Activated CD4-positive, alpha-beta T cell treated with anti-CD3 and anti-CD28 coated beads, Interleukin-2, amount 50 U/mL, for 16 hours (primary cell): ENCODE data around the gene SAMD4A.

ENCODE experiments used
- DNase-seq: peaks from one replicate; pipeline ENCODE4 v3.0.0-alpha.2; 2020

The SAMD4A gene

DNA sequence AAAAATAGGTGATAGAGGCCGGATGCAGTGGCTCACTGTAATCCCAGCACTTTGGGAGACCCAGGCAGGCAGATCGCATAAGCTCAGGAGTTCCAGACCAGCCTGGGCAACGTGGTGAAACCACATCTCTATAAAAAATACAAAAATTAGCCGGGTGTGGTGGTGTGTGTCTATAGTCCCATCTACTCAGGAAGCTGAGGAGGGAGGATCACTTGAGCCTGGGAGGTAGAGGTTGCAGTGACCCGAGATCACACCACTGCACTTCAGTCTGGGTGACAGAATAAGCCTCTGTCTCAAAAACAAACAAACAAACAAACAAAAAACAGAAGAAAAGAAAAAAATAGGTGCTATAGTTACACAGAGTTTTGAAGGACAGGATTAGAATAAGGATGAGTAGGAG lies 142.1 kb downstream of the SAMD4A start:
- DNase-seq = no peak

DNA sequence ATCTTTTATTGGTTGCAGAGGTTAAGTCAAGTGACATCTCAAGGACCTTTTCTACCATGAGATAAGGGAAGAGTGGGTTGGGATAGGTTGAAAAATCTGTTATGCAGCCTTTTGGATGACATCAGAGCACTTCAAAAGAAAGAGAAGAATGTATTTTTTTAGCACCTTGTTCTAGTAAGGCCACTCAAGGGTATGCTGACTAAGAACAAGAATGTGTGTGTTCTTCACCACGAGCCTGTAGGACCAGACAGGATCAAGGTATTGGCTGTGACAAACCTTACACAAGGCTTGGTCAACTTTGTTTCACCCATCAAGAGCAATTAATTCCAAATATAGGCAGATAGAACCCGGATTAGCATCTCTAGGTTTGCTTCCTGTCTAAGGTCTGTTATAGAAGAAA lies 142.5 kb downstream of the SAMD4A start:
- peak; percentile 75 for DNase-seq

DNA sequence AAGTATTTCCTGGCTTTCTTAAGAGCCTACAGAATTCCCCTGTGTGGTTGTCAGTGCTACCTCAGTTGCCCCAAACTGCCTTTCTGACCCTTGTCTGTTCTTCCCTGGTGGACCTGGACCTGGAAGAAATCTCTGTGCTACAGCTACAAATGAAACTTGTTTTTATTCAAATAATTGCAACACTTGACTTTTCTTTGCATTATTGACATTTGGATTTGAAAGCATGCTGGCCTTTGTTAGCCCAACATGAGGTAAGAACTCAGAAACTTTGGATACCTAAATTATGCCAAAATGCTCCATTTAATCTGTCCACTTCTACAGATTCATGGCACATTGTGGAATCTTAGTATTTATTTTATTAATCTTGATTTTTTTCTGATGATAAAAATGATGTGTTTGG lies 142.9 kb downstream of the SAMD4A start:
- DNase-seq = no peak

DNA sequence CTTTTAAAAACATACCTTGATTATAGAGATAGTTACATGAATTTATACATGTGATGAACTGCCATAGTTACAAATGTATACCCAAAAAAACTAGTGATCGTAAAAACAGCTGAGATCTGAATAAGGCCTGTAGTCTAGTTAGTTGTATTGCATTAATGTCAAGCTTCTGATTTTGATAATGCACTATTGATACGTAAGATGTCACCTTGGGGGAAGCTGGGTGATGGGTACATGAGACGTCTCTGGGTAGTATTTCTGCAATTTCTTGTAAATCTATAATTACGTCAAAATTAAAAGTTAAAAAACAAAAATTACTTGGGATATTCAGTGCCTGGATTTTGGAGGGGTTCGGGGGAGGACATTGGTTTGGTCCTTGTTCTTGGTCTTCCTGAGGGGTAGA lies 144.4 kb downstream of the SAMD4A start:
- DNase-seq = no peak

DNA sequence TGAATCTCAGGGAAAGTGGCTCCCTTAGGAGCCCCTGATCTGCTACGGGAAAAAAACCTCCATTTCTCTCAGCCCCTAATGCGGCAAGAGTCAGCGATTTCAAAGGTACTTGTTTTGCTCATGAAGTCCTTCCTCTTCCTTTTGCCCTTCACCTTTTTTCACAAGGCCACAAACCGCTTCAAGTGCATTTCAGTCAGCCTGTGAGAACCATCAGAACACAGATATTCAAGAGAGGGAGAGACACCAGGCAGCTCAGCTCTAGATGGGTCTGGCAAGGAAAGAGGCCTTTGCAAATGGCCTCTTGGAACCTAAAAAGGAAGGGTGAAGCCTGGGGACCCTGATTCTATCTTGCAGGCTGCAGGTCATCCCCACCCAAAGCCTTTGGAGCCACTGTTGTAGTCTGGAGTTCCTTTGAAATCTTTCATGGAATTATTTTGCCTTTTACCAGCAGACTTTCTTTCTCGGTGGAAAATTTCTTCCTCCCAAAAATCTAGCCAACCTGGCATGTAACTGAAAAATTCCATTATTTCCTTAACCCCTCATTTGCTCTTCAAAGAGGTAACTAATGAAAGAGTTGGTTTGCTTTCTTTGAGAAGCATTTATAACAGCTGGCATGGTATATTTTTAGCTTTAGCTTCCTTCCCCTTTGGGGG lies 145.0 kb downstream of the SAMD4A start:
- no peak for DNase-seq

DNA sequence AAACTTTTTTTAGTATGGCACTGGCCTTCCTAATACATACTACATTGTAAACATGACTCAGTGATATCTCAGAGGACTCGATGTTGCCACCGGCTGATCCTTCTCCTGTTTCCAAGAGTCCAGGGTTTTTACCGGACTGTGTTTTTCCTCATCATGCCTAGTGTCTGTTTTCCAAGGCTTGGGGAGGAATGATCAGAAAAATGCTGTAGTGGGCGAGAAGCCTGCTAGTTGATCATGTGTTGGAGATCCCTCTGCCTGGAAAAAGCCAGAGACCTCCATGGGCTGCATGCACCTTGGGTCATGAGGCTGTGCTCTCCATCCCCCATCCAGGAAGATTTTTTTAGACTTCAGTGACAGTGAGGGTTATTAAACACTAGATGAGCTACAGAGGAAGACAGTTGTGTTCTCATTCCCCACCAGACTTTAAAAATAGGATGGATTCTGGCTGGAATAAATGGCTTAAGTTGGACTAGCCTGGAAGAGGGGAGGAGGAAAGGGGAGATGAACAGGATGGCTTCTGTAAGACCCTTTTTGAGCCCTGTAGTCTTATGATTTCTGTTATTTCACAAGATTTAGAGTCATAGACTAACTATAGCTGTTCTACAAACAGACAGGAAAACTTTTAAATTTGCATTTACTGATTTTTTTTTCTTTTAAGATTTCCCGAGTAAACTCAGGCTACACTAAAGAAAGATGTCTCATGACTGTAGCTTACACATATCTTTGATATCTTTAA lies 145.7 kb downstream of the SAMD4A start:
- DNase-seq = no peak

DNA sequence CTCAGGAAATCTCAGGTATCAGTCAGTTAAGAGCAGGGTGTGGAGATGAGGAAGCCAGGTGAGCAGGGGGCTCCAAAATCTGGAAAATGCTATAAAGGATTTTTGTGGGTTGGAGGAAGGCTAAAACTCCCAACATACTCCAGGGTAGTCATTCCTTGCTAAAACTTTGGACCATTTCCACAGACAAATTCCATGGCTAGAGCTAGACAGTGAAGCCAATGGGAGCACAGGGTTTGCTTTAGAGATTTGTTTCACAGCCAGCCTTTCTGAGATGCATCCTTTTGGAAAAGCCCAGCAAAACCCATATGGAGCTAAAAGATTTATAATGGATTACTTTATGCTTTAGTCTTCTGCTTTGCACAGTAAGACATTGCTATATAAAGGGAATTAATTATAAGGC lies 146.5 kb downstream of the SAMD4A start:
- no peak for DNase-seq

DNA sequence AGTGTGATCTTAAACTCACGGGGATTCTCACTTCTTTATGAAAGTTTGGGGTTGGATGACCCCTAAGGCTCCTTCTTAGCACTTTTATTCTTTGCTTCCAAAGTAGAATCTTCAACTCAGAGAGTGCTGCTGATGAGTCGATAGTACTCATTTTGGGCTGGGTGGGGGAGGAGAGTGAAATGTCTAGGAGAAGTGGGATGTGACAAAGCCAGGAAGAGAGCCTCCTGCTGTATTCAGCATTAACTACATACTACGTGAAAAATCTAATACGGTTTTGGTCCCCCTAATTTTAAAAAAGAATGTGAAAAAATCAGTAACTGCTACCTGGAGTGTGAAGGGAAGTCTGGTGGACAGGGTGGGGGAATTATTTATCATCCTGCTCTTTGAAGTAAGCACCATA lies 148.3 kb downstream of the SAMD4A start:
- DNase-seq = no peak

DNA sequence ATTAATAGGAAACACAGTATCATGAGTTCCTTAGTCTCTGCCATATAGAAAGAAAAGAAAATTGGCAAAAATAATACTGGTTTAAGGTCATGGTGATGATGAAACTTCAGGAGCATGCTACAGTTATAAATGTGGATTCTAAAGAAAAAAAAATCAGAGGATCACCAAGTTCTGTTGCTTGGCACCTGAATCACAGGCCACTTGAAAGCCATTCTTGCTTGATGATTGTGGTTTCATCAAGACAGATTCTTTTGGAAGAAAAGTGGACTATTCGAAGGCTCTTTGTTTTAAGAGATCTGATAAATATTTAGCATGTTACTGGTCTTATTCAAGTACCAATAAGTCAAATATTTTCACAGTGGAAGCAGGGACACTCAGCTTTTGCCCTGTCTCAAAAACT lies 148.9 kb downstream of the SAMD4A start:
- no peak for DNase-seq

DNA sequence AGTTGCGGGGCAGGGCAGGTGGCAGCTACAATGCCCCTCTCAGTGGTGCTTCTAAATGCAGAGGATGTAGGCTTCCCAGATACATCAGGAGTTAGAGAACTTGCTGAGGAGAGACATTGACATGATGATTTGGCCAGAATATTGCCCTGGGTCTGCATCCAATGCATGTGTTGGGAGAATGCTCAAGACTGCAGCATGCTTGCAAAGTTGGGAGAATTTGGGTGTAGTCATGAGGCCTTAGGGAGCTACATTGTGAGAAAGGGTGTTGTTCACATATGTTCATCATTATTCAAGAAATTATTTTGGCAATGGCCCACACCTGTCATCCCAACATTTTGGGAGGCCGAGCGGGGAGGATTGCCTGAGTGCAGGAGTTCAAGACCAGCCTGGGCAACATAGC lies 149.9 kb downstream of the SAMD4A start:
- no peak for DNase-seq

DNA sequence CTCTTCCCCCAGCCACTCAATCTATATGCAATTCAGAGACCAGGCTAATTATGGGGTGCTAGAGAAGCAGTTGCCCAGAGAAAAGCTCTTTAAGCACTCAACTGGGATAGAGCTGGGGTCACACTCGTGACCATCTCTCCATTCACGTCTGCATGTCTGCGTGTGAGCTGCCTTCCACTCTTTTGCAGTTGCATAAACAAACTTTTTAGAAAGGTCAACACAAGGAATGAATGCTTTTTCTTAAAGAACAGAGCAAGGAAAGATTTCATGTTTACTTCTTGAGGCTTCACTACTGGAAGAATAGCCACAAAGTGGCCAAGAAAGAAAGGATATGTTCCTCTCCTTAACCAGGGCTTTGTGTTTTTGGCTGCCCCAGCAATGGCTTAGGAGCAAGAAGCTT lies 151.1 kb downstream of the SAMD4A start:
- DNase-seq = no peak

DNA sequence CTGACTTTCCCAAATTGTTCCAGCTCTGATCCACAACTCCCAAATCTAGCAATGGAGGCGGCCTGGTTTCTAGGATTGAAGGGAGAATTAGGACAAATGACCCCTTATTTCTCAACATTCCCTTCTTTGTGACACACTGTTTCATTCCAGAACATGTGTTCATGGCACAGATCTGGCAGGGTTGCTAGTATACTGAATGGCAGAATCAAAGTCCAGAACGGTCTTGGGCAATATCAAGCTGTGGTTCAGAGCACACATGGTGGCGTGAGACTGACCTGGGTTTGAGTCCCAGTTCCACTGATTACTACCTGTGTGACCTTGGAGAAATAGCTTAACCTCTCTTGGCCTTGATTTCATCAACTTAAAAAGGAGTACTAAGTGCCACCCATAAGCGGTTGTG lies 152.5 kb downstream of the SAMD4A start:
- DNase-seq = no peak

DNA sequence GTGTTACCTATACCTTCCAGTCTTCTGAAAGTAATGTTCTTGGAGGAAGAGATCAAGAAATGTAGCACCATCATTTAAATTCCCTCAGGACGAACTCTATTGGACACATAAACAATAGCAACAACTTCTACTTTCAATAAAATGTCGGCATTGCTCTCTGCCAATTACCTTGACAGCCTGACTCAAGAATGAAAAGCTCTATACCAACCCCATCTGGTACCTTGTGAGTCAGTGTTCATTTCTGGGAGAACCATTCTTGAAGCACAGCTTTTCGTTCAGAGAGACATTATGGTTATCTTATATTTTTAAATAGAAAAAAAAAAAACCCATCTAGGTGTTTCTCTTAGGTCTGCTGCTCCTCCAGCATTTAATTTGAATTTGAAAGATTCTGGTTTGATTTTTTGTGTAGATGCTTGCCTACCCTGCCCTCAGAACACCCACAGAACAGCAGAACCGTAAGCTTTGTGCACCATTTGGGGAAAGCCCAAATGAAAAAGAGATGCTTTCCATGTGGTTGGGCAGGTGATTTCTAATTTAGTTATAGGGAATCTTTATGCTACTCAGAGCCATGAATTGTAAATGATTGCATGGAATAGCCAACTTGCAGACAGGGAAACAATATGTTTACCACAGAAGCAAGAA lies 156.0 kb downstream of the SAMD4A start:
- DNase-seq = peak; percentile 50

DNA sequence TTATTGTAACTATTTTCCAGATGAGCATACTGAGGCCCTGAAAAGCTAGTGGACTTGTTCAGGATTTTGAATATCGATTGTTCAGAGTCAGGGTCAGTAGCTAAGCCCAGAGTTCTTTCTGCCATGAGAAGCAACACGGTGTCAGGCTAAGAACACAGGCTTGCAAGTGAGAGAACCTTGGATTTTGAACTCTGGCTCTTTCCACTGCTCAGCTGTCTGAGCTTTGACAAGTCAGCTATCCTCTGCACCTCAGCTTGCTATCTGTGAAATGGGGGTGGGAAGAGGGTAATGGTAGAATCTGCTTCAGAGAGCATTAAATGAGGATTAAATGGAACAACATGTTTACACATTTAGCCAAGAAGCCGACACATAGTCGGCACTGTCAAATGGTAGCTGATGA lies 157.2 kb downstream of the SAMD4A start:
- no peak for DNase-seq

DNA sequence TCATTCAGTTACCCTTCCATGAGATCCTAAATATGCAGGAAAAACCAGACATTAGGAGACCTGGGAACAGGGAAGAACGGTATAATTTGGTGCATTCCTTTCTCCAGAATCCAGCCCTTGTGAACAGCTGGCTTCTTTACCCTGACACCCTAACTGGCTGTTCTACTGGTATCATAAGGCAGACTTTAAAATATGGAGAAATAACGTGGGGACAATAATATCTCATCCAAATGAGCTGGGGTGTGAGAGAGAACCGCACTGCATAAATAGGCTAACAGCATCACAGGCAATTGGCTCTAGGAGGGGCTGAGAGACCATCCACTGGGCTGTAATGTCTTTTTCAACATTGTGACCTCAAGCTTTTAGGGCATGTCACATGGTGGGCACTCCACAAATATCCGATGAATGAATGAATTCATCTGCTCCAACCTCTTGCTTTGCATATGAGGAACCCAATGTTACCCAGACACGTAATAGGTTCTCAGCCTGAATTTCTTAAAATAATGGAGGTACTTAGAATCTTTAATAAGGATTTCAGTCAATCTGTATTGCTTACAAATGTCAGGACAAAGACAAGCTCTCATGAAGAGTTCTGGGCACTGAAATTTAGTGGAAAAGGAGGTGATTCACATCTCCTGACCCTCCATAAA lies 157.9 kb downstream of the SAMD4A start:
- no peak for DNase-seq

DNA sequence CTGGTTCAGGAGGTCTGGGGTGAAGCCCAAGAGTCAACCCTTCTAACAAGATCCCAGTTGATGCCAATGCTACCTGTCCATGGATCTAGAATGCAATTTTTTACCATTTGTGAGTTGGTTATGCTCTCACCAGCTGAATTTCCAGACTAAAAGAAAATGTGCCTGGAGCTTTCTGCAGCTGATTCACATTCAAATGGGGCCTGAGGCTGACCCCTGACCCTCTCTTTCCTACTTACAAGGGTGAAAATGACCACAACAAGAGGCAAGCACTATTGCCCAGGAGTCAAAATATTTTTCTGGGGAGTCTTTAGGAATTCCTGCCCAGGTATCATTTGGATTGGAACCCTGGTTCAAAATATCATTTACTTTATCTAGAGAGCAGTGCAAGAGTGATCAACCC lies 159.1 kb downstream of the SAMD4A start:
- DNase-seq = no peak

DNA sequence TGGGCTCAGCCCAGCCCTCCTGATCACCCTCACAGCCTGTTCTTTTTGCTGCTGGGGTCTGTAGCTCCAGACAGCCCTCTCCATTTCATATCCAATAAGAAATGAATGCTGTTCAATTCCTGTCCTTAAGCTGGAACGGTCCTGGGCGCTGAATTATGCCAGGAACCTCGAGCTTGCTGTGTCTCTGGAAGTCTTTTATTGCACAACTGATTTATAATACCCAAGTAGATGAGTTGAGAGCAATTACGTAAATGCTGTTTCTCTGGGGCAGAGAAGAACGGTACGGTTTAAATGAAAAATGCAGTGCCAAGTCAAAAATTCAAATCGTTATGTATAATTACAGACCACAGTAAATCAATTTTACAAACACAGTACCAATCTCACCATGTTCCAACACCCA lies 161.0 kb downstream of the SAMD4A start:
- no peak for DNase-seq

DNA sequence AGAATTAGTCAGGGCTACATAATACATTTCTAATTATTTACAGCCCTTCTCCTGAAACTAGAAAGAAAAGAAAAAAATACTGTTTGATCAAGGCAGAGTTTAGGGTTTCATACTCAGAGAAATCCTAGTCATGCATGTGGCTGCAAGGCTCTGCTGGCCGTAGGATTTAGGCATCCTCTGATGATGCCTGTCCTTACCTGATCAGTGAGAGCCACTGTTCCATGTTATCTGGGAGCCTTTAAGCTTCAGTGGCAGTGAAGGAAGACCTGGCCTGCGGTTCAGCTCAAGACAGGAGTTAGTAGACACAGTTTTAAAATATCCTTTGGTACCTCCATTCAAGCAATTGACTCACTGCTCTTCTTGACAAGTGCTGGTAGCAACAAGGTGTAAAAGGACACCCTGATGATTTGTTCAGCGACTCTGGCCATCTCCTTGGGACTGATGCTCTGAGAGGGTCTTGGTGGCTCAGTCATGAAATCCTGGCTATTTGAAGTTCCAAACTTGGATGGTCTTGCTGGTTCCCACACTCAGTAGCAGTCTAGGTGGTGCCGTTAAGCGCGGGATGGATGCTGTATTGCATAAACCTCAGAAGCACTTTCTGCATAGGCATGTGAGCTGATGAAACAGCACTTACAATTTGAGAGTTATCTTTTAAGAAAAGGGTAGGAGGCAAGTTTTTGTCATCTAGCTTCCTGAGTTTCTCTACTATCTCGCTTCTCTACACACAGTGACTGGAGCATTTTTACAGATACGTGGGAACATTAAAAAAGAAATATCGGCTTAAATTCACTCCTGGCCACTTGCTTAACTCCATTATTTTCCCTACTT lies 162.0 kb downstream of the SAMD4A start:
- DNase-seq = no peak

DNA sequence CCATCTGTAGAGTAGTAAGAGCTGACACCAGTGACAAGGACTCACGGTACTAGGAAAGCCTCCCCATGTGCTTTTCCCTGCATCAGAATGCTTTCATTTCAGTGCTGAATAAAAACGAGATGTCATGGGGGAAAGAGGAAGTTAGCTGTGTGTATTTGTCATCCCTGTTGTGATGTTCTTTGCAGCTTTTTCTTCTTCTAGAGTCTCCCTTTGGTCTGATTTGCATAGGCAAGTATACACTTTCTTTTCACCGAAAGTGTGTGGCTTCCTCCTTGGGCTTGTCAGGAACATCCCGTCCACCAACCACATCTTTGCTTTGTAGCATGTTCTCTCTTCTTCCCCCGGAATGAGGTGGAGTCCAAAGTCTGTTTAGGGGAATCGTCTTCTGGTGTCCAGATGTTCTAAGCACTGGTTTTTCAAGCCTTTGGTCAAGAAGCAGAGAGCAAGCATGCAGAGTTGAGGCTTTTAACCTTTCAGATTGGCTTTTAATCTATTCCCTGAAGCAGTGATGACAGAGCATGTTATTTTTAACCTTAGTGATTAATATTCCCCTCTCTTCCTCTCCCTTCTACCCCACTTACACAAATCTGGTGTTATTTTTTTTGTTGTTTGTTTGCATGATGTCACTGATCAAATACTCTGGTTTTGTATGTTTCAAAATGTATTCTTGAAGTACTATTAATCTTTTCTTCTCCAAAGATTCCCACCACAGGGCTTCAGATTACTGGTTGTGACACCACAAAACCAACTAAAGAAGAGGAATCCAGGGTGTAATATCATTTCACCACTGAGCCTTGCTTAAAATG lies 163.4 kb downstream of the SAMD4A start:
- peak; percentile 91 for DNase-seq

DNA sequence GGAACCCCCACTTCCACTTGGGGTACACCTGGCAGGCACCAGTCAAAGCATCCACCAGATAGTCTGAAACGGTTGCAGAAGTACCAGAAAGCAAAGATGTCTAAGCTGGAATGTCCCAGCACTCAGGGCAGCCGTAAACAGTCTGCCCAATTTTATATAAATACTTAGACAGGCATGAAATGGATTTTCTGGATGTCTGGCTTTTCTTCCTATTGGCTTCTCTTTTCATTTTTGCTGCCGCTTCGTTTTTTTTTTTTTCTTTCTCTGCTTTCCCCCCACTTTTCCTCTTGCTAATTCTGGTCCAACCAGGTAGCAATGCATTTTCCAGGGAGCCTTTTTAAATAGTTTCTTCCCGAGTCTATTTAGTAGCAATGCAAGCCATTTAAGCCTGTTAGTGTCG lies 168.0 kb downstream of the SAMD4A start:
- DNase-seq = no peak

DNA sequence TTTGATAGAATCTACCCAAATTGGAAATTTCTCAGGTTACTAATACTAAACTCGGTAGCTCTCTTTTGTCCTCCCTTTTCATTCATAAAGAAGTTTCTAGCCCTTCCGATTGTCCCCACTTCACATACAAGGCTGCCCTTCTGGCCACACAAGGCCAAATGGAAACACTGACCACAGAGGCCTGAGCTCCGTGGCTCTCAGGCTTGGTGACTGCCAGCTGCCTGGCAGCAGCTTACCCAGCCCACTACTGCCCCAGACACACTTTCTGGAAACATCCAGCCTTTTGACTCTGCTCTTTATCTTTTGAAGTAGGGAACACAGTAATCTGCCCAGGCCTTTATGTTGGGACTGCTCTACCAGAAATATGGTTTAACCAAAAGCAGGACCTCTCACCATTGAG lies 168.5 kb downstream of the SAMD4A start:
- DNase-seq = no peak

DNA sequence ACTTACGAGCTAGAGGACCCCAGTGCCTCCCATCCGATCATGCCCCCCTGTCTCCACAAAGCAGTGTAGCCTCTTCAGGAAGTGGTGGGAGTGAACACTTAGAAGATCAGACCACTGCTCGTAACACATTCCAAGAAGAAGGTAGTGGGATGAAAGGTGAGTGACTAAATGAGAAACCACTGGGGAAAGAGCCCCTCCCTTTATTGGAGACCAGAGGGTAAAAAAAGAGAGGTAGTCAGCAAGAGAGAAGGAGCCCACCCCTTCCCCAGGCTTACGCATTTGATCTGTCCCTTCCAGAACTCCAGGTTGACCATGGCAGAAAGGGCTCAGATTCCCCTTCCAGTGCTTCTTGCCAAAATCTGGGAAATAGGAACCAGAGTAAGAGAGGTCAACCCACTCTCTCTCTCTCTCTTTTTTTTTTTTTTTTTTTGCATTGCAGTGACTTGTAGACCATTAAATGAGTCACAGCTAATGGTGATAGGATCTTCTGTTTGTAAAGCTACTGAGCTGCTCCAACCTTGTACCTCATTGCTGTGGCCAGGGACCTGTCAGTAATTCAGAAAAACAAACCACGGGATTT lies 170.3 kb downstream of the SAMD4A start:
- DNase-seq = peak; percentile 62
